Keratinocyte (primary cell): Measurements from ENCODE around the gene NXPH3.

ENCODE experiments used
- CTCF ChIP-seq, 3 experiments: IDR thresholded peaks in 1 of 3; conservative IDR thresholded peaks in 1 of 3; optimal IDR thresholded peaks in 1 of 3; 2 replicates in 2 of 3; 3 replicates in 1 of 3; pipeline versions ENCODE3 to v1.5.1; 2011; ENCODE audit warnings: low read length in 3 of 3, mild to moderate bottlenecking in 3 of 3, moderate library complexity in 2 of 3, control low read depth in 1 of 3, inconsistent platforms in 1 of 3; ENCODE audit not compliant: insufficient read depth in 2 of 3; ENCODE audit errors: extremely low read depth in 1 of 3
- EZH2 ChIP-seq: IDR thresholded peaks from one replicate; pipeline ENCODE4 v1.6.1; 2012; ENCODE audit warnings: inconsistent platforms, mild to moderate bottlenecking, low read length, moderate library complexity

- TF ChIP-seq CTCF (optimal IDR thresholded peaks at IDR 0.05 in 1 of 3, IDR thresholded peaks at IDR 0.05 in 1 of 3, conservative IDR thresholded peaks at IDR 0.05 in 1 of 3; ENCODE audit: extremely low read depth in 1 of 3, insufficient read depth in 2 of 3, low read length in 3 of 3) (no peak), EZH2 (no peak)
Observed at GRCh38 chr17:49565948-49566491, 9.7 kb upstream of the NXPH3 start.
